ENCODE results near the gene SPTB. TPM values are rescaled to one million over a fixed set of nuclear protein-coding genes. Genes with fewer than 3 reads are reported as not detected.

Gene SPTB
- polyA plus RNA-seq, 1 donor (not counting 4 experiments of a cell fraction or from before 2014, with no cell fraction given), result not detected

GRCh38 chr14:64763085-64763782 is 116.5 kb downstream of the SPTB start:
- DNase-seq (ENCODE audit: low read depth, low spot score) (no peak), FAIRE-seq (no peak)
- Histone ChIP-seq H2AFZ (ENCODE audit: control insufficient read depth, low read length) (no peak overlapping the region), H3K79me2 (ENCODE audit: control insufficient read depth, insufficient read depth, low read length) (no peaks in the 10 kb centered on the region), H3K9me1 (ENCODE audit: control insufficient read depth, extremely low read depth, insufficient read depth, low read length) (no peaks in the 10 kb centered on the region), H3K36me3 (ENCODE audit: control insufficient read depth in 2 of 2, extremely low read depth in 1 of 2, insufficient read depth in 2 of 2, low read length in 2 of 2) (no peaks in the 10 kb centered on the region), H3K27ac (ENCODE audit: control insufficient read depth, insufficient read depth, low read length) (no peak overlapping the region), H3K4me3 (ENCODE audit: control insufficient read depth in 2 of 3, extremely low read depth in 1 of 3, insufficient read depth in 2 of 3, low read depth in 1 of 3, low read length in 3 of 3) (no peak overlapping the region), H4K20me1 (ENCODE audit: control insufficient read depth, extremely low read depth, insufficient read depth, low read length) (no peaks in the 10 kb centered on the region), H3K4me2 (ENCODE audit: control insufficient read depth, extremely low read depth, insufficient read depth, low read depth, low read length) (no peak overlapping the region), H3K4me1 (ENCODE audit: control insufficient read depth, extremely low read depth, insufficient read depth, low read length) (peaks cover 70% of the 10 kb centered on the region), H3K9me3 (ENCODE audit: control insufficient read depth, low read depth, low read length) (no peaks in the 10 kb centered on the region), H3K27me3 (ENCODE audit: control insufficient read depth, extremely low read depth, insufficient read depth, low read length) (no peaks in the 10 kb centered on the region), H3K9ac (ENCODE audit: control insufficient read depth, extremely low read depth, insufficient read depth, low read length) (peak overlapping the region; percentile 3)
- TF ChIP-seq CTCF (optimal IDR thresholded peaks at IDR 0.05 in 1 of 3, IDR thresholded peaks at IDR 0.05 in 1 of 3, conservative IDR thresholded peaks at IDR 0.05 in 1 of 3; ENCODE audit: extremely low read depth in 1 of 3, insufficient read depth in 2 of 3, low read length in 3 of 3) (no peak), EZH2 (IDR thresholded peaks at IDR 0.05; ENCODE audit: low read length) (no peak)
- dilution Hi-C loops (cut with MboI; ENCODE audit: extremely low pct_ligation_motif_present, low sequenced_read_pairs), result no loop called here

- Histone ChIP-seq H3K36me3 (ENCODE audit: control insufficient read depth in 2 of 2, extremely low read depth in 1 of 2, insufficient read depth in 2 of 2, low read length in 2 of 2) (no peaks in the 10 kb centered on the region), H3K27ac (ENCODE audit: control insufficient read depth, insufficient read depth, low read length) (peak overlapping the region; percentile 79), H4K20me1 (ENCODE audit: control insufficient read depth, extremely low read depth, insufficient read depth, low read length) (no peaks in the 10 kb centered on the region), H3K9me1 (ENCODE audit: control insufficient read depth, extremely low read depth, insufficient read depth, low read length) (no peaks in the 10 kb centered on the region), H3K27me3 (ENCODE audit: control insufficient read depth, extremely low read depth, insufficient read depth, low read length) (no peaks in the 10 kb centered on the region), H3K4me1 (ENCODE audit: control insufficient read depth, extremely low read depth, insufficient read depth, low read length) (peaks cover 79% of the 10 kb centered on the region), H3K9ac (ENCODE audit: control insufficient read depth, extremely low read depth, insufficient read depth, low read length) (peak overlapping the region; percentile 58), H3K9me3 (ENCODE audit: control insufficient read depth, low read depth, low read length) (no peaks in the 10 kb centered on the region), H2AFZ (ENCODE audit: control insufficient read depth, low read length) (peak overlapping the region; percentile 69), H3K79me2 (ENCODE audit: control insufficient read depth, insufficient read depth, low read length) (no peaks in the 10 kb centered on the region), H3K4me3 (ENCODE audit: control insufficient read depth in 2 of 3, extremely low read depth in 1 of 3, insufficient read depth in 2 of 3, low read depth in 1 of 3, low read length in 3 of 3) (peak overlapping the region in 2 of 3 experiments; percentile 23 to 46), H3K4me2 (ENCODE audit: control insufficient read depth, extremely low read depth, insufficient read depth, low read depth, low read length) (peak overlapping the region; percentile 77)
- TF ChIP-seq CTCF (optimal IDR thresholded peaks at IDR 0.05 in 1 of 3, IDR thresholded peaks at IDR 0.05 in 1 of 3, conservative IDR thresholded peaks at IDR 0.05 in 1 of 3; ENCODE audit: extremely low read depth in 1 of 3, insufficient read depth in 2 of 3, low read length in 3 of 3) (no peak), EZH2 (IDR thresholded peaks at IDR 0.05; ENCODE audit: low read length) (no peak)
- FAIRE-seq (peak; percentile 99), DNase-seq (ENCODE audit: low read depth, low spot score) (peak; percentile 75)
- dilution Hi-C loops (cut with MboI; ENCODE audit: extremely low pct_ligation_motif_present, low sequenced_read_pairs), result no loop called here
These were observed 117.4 kb downstream of the SPTB start for GRCh38 chr14:64762044-64763034.

Measured in keratinocyte (primary cell).